ENCODE results near the gene ANTKMT. TPM values are rescaled to one million over a fixed set of nuclear protein-coding genes. Genes with fewer than 3 reads are reported as not detected.

The ANTKMT gene
- total and polyA plus RNA-seq, 2 donors = 7.9 to 29.3 TPM

- Histone ChIP-seq H3K4me3 (ENCODE audit: low read depth, low read length) (no peak overlapping the region), H3K36me3 (ENCODE audit: insufficient read depth) (no peaks in the 10 kb centered on the region), H3K27ac (ENCODE audit: low read depth) (no peak overlapping the region), H3K4me1 (ENCODE audit: insufficient read depth) (peaks cover 3% of the 10 kb centered on the region)
- DNase-seq (ENCODE audit: extremely low spot score) = no peak
- WGBS = 5% methylated on average over 76 of the region's 76 CpGs
Observed at GRCh38 chr16:700684-701584, 20.0 kb upstream of the ANTKMT start.

- 82% methylated on average over 19 of the region's 19 CpGs for WGBS
- no peak for DNase-seq (ENCODE audit: extremely low spot score)
- no peaks in the 10 kb centered on the region for H3K36me3 ChIP-seq (ENCODE audit: insufficient read depth)
Observed at GRCh38 chr16:702341-702740, 18.6 kb upstream of the ANTKMT start.

GRCh38 chr16:703406-703805, 17.5 kb upstream of the ANTKMT start:
- H3K4me1 ChIP-seq (ENCODE audit: insufficient read depth) = peaks cover 3% of the 10 kb centered on the region
- H3K27ac ChIP-seq (ENCODE audit: low read depth) = no peak overlapping the region
- no peaks in the 10 kb centered on the region for H3K36me3 ChIP-seq (ENCODE audit: insufficient read depth)
- no peak for DNase-seq (ENCODE audit: extremely low spot score)
- WGBS = 81% methylated on average over 12 of the region's 12 CpGs
- no peak overlapping the region for H3K4me3 ChIP-seq (ENCODE audit: low read depth, low read length)

More at GRCh38 chr16:702341-702740, 18.6 kb upstream of the ANTKMT start:
- Histone ChIP-seq H3K4me1 (ENCODE audit: insufficient read depth) (peaks cover 3% of the 10 kb centered on the region), H3K27ac (ENCODE audit: low read depth) (no peak overlapping the region), H3K4me3 (ENCODE audit: low read depth, low read length) (no peak overlapping the region)

DNA sequence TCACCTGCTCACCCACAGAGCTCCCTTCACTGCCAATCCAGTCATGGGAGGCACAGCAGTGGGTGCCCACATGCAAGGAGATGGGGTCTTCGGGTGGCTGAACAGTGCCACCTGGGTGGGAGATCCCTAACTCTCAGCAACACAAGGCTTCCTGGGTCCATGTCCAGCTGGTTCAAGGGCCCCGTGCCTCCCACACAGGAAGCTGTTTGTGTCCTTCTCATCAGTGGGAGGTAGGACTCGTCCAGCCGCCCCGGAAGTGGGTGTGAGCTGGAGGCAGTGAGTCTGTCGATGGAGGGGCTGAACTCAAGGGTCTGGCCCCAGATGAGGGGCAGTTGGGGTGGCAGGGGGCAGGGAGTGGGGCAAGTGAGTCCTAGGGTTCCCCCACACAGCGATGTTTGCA, 16.9 kb upstream of the ANTKMT start:
- DNase-seq (ENCODE audit: extremely low spot score) = no peak
- 76% methylated on average over 7 of the region's 7 CpGs for WGBS
- peaks cover 3% of the 10 kb centered on the region for H3K4me1 ChIP-seq (ENCODE audit: insufficient read depth)
- no peak overlapping the region for H3K4me3 ChIP-seq (ENCODE audit: low read depth, low read length)
- no peaks in the 10 kb centered on the region for H3K36me3 ChIP-seq (ENCODE audit: insufficient read depth)
- no peak overlapping the region for H3K27ac ChIP-seq (ENCODE audit: low read depth)

DNA sequence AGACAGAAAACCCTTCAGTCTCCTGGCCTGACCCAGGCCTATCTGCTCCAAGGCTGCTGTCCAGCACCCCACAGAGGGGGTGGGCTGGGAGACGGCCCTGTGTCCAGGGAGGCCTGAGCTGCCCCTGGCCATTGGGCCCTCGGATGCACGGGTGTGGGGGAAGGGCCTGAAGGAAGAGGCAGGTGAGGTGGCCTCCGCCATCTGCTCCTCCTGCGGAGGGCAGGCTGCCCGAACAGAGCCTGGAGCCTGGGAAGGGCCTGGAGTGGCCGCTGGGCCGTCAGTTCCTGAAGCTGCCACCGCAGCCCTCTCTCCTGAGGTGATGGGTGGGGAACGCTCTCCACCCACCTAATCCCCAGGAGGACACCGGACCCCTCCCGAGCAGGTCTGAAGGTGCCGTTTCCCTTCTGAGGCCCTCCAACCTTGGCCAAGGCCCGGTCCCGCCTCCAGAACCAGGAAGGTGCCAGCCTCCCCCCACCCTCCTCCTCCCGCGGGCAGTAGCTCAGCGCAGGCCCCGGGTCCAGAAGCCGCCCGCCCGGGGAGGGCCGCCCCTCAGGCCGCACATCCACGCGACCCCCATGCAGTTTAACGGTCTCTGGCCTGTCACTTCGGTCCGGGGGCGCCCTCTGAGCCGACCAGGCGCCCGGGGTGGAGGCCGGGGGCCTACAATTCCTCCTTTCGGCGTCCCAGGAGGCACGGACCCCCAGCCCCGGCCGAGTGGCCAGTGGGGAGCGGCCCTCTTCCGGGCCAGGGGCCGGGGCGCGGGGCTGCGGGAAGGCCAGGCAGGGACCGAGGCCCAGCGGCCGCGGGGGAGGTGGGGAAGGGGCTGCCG, 16.2 kb upstream of the ANTKMT start:
- Histone ChIP-seq H3K4me1 (ENCODE audit: insufficient read depth) (peaks cover 3% of the 10 kb centered on the region), H3K27ac (ENCODE audit: low read depth) (no peak overlapping the region), H3K4me3 (ENCODE audit: low read depth, low read length) (no peak overlapping the region), H3K36me3 (ENCODE audit: insufficient read depth) (no peaks in the 10 kb centered on the region)
- WGBS = 12% methylated on average over 50 of the region's 50 CpGs
- DNase-seq (ENCODE audit: extremely low spot score) = no peak

DNA sequence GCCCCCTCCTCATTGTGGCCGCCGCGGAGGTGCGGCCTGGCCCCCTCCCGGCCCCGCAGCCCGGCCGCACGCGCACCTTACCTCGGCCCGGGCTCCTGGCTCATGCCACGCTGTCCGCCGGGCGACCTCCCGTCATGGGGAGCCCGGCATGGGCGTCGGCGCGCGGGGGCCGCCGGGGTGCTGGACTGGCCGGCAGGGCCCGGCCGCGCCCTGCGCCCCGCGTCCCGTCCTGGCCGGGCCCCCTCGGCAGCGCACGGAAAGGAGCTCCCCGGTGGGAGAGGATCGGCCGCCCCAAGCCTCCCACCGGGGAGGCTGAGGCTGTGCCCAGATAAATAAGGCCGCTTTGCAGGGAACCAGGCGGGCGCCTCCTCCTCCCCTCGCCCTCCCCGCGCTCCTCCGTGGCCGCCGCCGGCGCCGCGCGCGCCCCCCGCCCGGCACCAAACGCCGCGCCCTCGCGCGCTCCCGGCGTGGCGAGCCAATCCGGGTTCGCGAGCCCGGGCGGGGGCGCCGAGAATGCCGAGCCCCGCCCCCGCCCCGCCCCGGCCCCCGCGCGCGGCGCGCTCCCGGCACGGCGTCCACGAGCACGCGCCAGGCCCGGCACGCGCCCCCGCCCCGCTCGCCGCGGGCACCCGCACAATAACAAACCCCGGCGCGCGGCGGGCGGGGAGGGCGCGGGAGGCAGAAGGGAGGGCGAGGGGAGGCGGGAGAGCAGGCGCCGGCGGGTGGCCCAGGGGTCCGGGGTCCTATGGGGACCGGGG, 15.3 kb upstream of the ANTKMT start, which contains the start of gene FBXL16:
Gene FBXL16 (minus strand): TSS at position 371 of the 758 bp plus-strand sequence. CDS start 8,396 bp downstream, outside the sequence.
- Histone ChIP-seq H3K27ac (ENCODE audit: low read depth) (no peak within 1 kb of the TSS), H3K36me3 (ENCODE audit: insufficient read depth) (no peaks in the 10 kb centered on the region), H3K4me3 (ENCODE audit: low read depth, low read length) (peak within 1 kb of the TSS; percentile 25), H3K4me1 (ENCODE audit: insufficient read depth) (peaks cover 3% of the 10 kb centered on the region)
- WGBS = 1% methylated on average over 113 of the region's 115 CpGs
- DNase-seq (ENCODE audit: extremely low spot score) = no peak

- H3K36me3 ChIP-seq (ENCODE audit: insufficient read depth) = no peaks in the 10 kb centered on the region
- H3K4me1 ChIP-seq (ENCODE audit: insufficient read depth) = peaks cover 3% of the 10 kb centered on the region
- no peak overlapping the region for H3K27ac ChIP-seq (ENCODE audit: low read depth)
- 4% methylated on average over 49 of the region's 49 CpGs for WGBS
- no peak for DNase-seq (ENCODE audit: extremely low spot score)
- no peak overlapping the region for H3K4me3 ChIP-seq (ENCODE audit: low read depth, low read length)
Observed at GRCh38 chr16:706189-707061, 14.5 kb upstream of the ANTKMT start.

GRCh38 chr16:707062-707538, 13.8 kb upstream of the ANTKMT start:
- H3K4me3 ChIP-seq (ENCODE audit: low read depth, low read length) = no peak overlapping the region
- no peak overlapping the region for H3K27ac ChIP-seq (ENCODE audit: low read depth)
- no peaks in the 10 kb centered on the region for H3K36me3 ChIP-seq (ENCODE audit: insufficient read depth)
- H3K4me1 ChIP-seq (ENCODE audit: insufficient read depth) = peaks cover 3% of the 10 kb centered on the region
- no peak for DNase-seq (ENCODE audit: extremely low spot score)
- 40% methylated on average over 14 of the region's 14 CpGs for WGBS

DNA sequence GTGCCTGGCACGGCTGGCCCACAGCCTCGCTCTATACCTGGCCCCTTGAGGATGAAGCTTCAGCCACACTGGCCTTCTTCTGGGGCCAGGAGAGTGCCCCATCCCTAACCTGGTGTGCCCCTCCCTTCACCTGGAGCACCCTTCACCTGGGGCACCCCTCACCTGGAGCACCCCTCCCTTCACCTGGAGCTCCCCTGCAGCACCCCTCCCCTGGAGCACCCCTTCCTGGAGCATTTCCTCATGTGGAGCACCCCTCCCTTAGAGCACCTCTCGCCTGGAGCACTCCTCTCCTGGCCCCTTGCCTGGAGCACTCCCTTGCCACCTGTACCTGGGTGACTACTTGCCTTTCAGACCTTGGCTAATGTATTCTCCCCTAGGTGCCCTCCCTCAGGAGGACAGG, 12.9 kb upstream of the ANTKMT start:
- 55% methylated on average over 3 of the region's 3 CpGs for WGBS
- H3K4me1 ChIP-seq (ENCODE audit: insufficient read depth) = peaks cover 3% of the 10 kb centered on the region
- no peak for DNase-seq (ENCODE audit: extremely low spot score)
- H3K27ac ChIP-seq (ENCODE audit: low read depth) = no peak overlapping the region
- no peak overlapping the region for H3K4me3 ChIP-seq (ENCODE audit: low read depth, low read length)
- no peaks in the 10 kb centered on the region for H3K36me3 ChIP-seq (ENCODE audit: insufficient read depth)

- Histone ChIP-seq H3K27ac (ENCODE audit: low read depth) (no peak overlapping the region), H3K4me1 (ENCODE audit: insufficient read depth) (peaks cover 3% of the 10 kb centered on the region), H3K36me3 (ENCODE audit: insufficient read depth) (no peaks in the 10 kb centered on the region), H3K4me3 (ENCODE audit: low read depth, low read length) (no peak overlapping the region)
- 76% methylated on average over 4 of the region's 4 CpGs for WGBS
- DNase-seq (ENCODE audit: extremely low spot score) = no peak
Observed at GRCh38 chr16:708959-709358, 12.0 kb upstream of the ANTKMT start.

GRCh38 chr16:709566-710499, 11.1 kb upstream of the ANTKMT start:
- Histone ChIP-seq H3K4me3 (ENCODE audit: low read depth, low read length) (no peak overlapping the region), H3K36me3 (ENCODE audit: insufficient read depth) (no peaks in the 10 kb centered on the region), H3K4me1 (ENCODE audit: insufficient read depth) (peaks cover 3% of the 10 kb centered on the region), H3K27ac (ENCODE audit: low read depth) (no peak overlapping the region)
- 19% methylated on average over 30 of the region's 30 CpGs for WGBS
- DNase-seq (ENCODE audit: extremely low spot score) = no peak
